GM12875 (cell line): ENCODE measurements around the gene VTA1.
"Not testable (repeated sequence)": the region's sequence is repeated elsewhere in the genome, so short reads cannot be mapped to it uniquely, and the experiment has no call there.

ENCODE experiments used
- H3K4me3 ChIP-seq: one replicate; pipeline ENCODE4 v1.5.1; 2011; ENCODE audit warnings: low read depth, low read length, control low read depth
- TF ChIP-seq, protein P1 (sequence below): IDR thresholded peaks from 2 replicates; pipeline ENCODE4 v1.5.1; 2011; ENCODE audit warnings: low read depth, mild to moderate bottlenecking, control low read depth, inconsistent platforms, low read length, moderate library complexity, borderline replicate concordance; ENCODE audit not compliant: insufficient read depth

Gene VTA1, protein sequence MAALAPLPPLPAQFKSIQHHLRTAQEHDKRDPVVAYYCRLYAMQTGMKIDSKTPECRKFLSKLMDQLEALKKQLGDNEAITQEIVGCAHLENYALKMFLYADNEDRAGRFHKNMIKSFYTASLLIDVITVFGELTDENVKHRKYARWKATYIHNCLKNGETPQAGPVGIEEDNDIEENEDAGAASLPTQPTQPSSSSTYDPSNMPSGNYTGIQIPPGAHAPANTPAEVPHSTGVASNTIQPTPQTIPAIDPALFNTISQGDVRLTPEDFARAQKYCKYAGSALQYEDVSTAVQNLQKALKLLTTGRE

DNA sequence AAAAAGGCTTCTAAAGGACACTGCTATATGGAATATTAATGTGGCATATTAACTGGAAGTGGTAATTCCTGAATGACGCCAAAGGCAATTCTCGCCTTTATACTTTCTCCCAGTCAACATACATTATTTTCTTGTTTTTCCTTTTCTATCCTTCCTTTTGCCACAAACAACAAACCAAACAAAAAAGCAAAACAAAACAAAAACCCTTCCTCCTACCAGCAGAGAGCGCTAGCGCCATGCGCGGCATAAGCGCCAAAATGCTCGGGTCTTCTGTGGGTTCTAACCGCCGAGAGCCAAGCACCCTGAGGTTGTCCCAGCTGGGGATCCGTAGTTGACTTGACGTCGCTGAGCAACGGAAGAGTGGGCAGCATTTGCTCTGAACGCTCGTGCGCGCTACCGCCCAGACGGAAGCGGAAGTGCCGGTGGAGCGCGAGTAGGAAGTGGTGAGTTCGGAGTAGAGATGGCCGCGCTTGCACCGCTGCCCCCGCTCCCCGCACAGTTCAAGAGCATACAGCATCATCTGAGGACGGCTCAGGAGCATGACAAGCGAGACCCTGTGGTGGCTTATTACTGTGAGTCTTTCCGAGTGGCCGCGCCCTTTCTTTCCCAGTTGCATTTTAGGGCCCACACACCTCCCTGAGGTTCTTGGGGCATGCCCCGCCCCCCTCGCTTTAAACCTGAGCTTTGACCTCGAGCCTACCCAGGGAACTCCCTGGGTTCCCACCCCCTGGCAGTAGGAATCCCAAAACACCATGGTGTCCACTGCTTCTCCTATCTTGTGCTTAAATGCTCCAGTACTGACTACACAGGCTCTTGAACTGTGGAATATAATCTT lies at the start of gene VTA1, which contains the start of gene NMBR:
VTA1 (plus strand) TSS at position 436 of the 835 bp plus-strand sequence; CDS start at position 461, 25 bp downstream.
NMBR (minus strand) TSS at position 295 of the 835 bp plus-strand sequence. CDS start 58,464 bp downstream, outside the sequence.
- TF ChIP-seq, protein P1, sequence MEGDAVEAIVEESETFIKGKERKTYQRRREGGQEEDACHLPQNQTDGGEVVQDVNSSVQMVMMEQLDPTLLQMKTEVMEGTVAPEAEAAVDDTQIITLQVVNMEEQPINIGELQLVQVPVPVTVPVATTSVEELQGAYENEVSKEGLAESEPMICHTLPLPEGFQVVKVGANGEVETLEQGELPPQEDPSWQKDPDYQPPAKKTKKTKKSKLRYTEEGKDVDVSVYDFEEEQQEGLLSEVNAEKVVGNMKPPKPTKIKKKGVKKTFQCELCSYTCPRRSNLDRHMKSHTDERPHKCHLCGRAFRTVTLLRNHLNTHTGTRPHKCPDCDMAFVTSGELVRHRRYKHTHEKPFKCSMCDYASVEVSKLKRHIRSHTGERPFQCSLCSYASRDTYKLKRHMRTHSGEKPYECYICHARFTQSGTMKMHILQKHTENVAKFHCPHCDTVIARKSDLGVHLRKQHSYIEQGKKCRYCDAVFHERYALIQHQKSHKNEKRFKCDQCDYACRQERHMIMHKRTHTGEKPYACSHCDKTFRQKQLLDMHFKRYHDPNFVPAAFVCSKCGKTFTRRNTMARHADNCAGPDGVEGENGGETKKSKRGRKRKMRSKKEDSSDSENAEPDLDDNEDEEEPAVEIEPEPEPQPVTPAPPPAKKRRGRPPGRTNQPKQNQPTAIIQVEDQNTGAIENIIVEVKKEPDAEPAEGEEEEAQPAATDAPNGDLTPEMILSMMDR = peak; percentile 79
- H3K4me3 ChIP-seq = peak within 1 kb of the TSS; percentile 52

DNA sequence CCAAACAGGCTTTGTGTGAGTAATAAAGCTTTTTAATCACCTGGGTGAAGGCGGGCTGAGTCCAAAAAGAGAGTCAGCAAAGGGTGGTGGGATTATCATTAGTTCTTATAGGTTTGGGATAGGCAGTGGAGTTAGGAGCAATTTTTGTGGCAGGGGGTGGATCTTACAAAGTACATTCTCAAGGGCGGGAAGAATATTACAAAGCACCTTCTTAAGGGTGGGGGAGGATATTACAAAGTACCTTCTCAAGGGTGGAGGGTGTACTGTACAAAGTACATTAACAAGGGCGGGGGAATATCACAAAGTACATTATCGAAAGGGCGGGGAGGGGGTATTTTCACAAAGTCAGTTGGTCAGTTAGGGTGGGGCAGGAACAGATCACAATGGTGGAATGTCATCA lies 42.2 kb upstream of the VTA1 start:
- H3K4me3 ChIP-seq = not testable (repeated sequence)

DNA sequence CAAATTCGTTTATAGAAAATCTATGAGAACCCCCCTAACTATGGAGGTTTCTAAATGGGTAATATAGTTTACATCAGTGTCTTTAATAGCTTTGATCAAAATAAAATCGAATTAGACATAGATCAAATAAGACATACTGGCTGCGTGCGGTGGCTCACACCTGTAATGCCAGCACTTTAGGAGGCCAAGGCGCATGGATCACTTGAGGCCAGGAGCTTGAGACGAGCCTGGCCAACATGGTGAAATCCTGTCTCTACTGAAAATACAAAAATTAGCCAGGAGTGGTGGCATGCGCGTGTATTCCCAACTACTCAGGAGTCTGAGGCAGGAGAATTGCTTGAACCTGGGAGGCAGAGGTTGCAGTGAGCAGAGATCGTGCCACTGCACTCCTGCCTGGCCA lies 36.2 kb upstream of the VTA1 start:
- H3K4me3 ChIP-seq = not testable (repeated sequence)

DNA sequence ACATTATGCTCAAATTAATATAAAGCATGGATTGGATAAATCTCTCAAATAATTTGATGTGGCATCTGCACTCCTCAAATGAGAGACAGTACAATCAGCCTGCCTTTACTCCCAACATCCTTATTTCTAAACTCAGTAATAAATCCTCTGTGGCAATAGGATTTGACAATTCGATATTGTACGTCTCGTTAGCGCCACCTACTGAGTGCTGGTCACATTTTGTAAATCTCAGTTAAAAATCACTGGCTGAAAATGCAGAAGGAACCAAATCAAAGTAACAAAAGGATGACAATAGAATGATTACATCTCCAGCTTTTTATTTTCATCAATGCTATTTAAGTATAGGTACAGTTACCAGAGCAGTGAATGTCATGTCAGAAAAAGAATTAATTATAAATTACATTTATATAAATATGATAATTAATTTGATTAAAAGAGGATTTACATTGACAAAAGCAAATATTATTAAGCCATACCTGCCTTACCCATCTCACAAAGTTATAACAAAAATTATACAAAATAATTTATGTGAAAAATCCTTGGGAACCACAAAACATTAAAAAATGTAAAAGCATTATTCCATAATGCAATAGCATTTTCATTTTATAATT lies 34.5 kb upstream of the VTA1 start:
- TF ChIP-seq, protein P1 = peak; percentile 49; the same call in 1 of the 2 replicates
- no peak overlapping the region for H3K4me3 ChIP-seq

DNA sequence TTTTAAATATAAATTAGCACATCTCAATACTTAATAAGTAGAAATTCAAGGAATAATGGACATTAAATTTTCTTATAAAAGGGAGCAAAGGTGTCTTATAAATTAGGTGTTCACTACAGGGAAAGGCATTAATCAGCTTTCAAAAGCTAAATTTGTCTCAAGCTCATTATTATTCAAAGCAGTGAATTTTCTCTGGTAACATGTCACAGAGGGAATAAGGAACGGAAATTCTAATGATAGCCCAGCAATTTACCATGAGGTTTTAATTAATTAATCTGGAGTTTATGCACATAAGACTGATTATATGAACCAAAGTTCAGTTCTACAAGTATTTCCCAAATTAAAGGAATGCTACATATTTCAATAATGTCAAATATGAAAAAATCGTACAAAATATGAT lies 29.7 kb upstream of the VTA1 start:
- TF ChIP-seq, protein P1 = no peak
- H3K4me3 ChIP-seq = no peak overlapping the region

DNA sequence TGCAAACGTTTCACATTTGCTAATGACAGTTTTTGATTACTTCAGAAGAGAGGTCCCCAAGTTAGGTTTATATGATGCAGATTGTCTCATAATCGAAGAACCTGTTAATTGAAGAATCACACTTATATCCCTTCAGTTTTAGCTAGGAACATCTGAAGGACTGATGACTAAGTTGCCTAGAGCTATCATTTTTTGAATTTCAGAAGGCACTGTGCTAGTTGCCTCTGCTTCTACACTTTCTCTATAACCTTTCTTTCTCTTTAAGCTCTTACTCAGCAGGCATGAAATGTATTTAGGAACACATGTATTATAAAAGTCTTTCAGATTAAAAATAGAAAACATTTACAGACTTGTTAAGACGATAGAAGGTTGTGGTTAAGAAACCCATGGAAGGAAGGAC lies 28.7 kb upstream of the VTA1 start:
- TF ChIP-seq, protein P1 = no peak
- H3K4me3 ChIP-seq = no peak overlapping the region

DNA sequence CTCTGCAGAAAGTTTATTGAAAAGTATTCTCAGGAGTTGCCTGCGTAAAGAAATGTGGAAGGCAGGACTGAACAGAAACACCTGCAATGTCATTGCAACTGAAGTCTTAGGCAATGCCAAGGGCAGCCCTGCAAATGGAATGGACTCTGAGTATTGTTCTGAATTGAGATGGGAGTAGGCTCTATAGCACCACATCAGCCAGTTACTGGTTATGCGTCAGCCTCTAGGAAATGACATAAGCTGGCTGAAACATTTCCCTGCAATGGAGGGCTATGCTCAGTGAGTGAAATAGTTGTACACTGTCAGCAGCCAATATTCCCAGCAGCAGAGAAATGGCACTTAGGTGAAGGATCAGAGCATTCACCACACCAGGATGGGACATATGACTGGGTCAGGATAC lies 28.1 kb upstream of the VTA1 start:
- H3K4me3 ChIP-seq = no peak overlapping the region
- TF ChIP-seq, protein P1 = no peak
